GM18498 (cell line): ENCODE data around the gene LCP1.
A peak's percentile ranks its signal among the peaks of the same experiment; 100 is the strongest.

Experiments
- ATAC-seq: cut with Tn5 transposase; IDR thresholded peaks from one replicate; pipeline ENCODE4 v1.9.1; 2021; ENCODE audit warnings: mild to moderate bottlenecking, moderate library complexity; ENCODE audit not compliant: unreplicated experiment

Gene LCP1

DNA sequence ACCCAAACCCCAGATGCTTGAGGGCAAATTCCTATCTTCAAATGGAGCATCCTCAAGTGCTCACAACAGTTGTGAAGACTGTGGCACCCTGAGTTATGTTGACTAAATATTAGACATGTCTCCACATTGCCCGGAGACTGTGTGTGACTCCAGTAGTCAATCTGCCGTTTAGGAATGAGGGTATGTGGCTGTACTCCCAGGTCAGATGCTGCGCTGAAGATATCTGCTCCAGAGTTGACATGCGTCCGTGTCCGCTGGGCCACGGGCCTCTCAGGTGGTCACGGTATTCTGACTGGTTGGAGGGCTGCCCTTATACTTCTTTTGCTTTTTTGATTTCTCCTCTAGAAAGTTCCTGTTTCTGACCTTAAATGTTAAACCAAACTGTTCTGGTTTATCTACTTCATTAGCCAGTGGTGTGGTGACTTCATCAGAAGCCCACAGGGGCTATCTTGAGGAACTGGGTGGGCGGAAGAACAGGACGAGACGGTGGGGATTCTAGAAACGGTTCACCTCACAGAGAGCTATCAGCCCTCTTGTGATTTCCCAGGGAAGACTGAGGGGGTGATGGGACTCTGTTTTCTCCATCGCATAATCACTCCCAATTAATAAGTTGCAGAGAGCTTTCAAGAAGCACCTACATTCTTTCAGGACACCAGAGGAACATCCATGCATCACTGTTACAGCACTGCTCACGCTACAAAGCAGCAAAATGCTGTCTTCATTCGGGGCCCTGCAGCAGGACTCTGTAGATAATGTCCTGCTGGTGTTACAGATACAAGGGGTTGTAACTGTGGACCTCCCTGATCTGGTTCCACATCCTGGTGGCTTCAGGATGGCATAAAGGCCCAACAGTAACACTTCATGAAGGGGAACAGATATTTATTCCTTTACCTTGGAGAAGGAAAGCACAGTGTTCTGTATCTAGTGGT is 1.3 kb upstream of the LCP1 start:
- ATAC-seq: no peak

DNA sequence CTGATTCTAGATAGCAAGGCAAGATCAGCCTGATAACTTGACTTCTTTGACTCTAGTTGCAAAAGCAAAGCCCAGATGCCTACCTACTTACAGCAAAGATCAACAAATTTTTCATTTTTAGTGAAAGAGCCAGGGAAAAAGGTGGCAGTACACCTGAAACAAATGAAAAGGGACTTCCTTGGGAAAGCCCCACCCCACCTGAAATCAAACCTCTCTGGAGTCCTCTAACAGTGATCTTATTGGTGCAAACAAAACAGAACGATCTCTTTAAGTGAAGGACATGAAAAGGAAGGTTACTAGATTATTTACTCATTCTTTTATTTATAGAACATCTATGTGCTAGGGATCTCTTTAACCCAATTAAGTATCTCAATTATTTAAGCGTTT is 507 bp upstream of the LCP1 start:
- peak; percentile 1 for ATAC-seq

DNA sequence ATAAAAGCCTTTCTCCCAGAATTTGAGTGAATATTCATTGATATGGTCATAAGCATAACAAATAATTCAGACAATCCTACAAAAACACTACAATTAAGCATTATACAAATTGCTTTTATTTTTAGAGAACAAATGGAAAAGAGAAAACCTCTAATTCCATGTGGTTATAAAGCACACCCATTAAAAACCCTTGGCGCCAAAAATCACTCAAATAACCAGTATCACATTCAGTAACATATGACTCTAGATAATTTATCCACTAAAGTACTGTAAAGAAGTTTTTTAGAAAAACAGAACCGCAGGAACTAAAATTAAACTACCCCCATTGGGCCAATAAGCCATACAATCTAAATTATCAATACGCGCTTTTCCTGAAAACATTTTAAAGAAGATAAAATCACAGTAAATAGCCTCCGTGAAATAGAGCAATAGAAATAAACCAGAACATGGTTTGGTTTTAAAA is 569 bp downstream of the LCP1 start:
- ATAC-seq: no peak

DNA sequence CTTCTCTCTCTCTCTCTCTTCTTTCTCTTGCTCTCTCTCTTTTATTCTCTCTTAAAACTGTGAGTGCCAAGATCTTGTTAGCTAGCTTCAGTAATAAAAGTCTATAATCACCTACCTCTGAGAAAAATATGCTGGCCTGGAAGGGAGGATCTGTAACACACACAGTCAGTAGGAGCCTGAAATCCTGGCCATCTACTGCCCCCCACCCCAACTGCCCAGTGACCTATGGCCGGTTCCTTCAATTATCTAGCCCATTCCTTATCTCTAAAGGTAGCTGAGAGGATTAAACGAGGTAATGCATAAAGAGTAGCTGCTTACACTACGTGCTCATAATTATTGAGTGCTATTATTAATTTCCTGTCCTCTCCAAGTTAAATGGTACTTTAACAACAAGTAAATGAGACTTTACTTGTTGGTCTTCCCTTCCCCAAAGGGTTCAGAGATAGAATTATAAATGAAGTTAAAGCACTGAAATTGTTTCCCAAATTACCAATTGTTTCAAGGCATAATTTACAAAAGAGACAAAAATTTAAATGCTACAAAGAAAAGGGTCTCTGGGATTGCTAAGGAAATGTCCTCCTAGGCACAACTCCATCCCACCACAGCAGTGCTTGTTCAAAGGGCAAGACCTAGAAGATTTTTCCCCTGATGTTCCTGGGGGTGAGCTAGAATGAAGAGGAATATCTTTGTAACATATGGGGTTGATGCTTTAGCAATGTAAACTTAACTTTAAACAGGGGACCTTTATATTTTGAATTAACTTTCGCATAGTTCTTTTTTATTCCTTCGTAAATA is 1.8 kb downstream of the LCP1 start:
- no peak for ATAC-seq

DNA sequence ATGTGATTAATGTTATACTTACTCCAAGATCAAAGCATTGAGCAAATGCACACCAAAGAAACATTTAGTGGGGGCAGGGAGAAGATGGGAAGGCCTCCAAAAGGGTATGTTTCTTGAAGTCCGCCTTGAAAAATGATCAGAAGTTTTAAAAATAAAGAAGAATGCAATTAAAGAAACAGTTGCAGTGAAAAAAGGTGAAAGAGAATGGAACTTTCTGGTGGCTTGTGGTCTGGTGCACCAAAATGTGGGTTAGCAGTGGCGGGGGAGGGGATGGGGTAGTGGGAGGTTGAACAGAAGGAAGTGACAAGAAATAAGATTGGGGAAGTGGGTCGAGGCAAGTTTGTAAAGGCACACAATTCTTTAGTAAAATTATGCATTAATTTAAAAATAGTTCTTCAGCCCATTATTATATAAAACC is 2.5 kb downstream of the LCP1 start:
- no peak for ATAC-seq

DNA sequence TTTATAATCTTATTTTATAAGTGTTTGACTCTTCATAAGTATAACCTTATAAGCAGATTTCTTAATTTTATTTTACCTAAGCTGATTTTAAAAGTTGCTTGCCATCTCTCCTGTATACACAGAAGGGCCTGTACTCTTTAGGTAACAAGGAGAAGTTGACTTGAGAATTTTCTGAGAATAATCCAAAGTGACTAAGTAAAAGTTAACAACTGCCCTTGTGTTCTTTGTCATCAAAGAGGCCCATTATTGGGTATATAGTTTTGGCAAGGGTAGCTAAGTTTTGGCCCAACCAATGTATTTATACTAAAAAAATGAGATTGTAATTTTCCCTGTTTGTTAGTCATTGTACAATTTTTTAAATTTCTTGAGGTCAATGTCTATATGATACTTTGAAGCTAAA is 3.2 kb downstream of the LCP1 start:
- no peak for ATAC-seq

DNA sequence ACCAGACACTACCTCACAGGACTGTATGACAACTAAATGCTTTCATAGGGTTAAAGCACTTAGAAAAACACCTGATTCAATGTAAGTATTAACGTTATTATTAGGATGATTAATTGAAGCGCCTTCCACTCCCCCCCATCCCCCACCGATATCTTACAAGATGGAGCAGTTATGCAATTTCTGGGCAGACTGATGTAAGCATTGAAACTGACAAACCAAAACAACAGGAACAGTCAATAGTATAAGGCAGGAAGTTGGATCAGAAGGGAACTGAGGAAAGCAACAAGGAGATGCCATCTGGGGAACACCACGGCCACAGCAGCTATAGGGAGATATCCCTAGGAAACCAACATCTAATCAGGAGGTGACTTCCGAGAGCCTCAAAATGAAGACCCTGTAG is 3.8 kb downstream of the LCP1 start:
- no peak for ATAC-seq

DNA sequence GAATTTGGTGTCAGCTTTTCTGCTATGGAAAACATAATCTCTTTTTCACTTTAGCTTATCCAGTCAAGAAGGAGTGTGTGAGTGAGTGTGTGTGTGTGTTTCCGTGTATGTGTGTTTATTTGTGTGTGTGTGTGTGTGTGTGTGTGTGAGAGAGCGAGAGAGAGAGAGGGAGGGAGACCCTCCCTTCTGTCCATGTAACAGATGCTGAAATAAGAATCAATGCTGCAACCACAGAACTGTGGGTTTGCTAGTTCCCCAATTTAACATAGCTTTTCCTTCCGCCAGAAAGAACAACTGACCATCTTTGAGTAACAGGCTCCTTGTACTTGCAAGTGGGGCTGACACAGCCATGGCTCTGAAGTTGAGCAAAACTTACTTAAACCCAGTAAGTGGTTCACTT is 5.2 kb downstream of the LCP1 start:
- ATAC-seq: peak; percentile 48

DNA sequence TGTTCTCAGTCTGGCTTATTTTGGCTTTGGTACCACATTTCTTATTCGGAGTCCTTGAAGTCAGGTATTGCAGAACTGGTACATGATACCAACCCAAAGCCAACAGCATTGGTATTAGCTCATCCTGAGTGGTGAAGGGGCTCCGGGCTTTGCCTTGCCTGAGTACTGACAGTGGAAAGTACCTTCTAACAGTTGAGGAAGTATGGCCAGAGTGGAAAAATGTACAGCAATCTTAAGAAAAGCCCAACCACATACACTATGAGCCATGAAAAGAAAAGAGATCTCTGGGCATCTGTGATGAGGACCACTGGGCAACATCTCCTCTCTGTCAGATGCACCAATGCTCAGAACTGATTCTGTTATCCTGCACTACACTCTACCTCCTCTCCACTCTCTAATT is 8.3 kb downstream of the LCP1 start:
- ATAC-seq: peak; percentile 39

DNA sequence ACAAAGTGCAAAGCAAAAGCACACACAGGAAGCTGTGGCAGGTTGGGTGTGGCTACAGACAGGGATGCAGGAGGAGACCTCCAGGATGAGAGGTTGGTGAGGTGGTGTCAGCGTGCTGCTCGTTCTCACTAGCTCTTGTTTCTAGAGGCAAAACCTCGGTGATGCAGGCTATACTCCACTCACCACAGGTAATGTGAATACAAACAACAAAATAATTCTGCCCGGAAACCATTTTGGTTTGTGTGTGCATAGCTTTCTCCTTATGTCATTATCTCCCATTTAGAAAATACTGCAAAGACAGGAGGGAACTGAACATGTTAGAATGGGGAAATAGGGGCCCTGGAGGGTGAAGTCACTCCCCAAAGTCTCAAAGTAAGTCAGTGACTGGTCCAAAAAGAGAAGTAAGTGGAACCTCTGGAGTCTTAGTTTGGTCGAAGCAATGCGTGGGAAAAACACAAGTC is 9.4 kb downstream of the LCP1 start:
- no peak for ATAC-seq

DNA sequence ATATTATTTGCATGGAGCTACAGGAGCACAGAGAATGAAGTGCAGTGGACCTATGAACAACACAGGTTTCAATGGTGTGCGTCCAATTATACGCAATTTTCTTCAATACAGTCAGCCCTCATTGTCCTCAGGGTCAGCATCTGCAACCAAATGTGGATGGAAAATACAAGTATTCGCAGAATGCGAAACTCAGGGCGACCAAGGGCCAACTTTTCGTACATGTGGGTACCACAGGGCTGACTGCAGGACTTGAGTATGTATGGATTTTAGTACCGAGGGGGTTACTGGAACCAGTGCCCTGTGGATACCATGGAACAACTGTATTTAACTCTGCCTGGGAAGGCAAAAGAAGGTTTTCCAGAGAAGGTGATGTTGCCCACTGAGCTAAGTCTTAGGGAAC is 10.2 kb downstream of the LCP1 start:
- ATAC-seq: no peak

DNA sequence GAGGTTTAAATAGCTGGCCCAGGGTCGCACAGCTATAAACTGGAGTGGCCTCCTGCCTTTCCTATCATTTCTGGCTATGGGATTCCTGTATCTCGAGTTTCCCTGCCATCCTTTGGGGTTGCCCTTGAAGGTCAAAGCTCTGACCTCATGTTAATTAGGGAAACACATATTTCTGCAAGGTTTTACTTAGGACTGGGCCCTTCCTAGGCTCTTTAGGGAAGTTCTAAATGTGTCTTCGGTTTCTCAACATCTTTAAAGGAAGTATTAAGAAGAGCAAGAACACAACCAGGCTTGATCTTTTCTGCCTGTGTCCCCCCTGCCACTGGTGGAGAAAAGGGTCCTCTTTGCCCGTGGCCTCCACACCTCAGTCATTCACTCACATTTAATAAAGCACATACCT is 10.8 kb downstream of the LCP1 start:
- ATAC-seq: no peak

DNA sequence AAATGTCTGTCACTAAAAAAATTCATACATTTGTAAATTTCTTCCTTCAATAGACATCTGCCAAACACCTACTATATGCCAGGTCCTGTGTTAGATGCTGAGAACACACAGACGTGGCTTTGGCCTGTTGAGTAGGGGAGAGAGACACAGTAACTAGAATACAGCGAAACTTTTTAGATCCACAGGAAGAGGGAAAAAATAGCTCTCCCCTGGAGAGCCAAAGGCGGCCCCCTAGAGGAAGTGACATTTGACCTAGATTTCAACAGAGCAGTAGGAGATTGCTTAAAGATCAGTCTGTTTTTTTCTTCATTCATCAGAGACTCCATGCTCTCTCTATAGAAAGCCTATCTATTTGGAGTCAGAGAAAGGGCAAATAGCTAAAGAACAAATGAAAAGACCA is 11.3 kb downstream of the LCP1 start:
- no peak for ATAC-seq

DNA sequence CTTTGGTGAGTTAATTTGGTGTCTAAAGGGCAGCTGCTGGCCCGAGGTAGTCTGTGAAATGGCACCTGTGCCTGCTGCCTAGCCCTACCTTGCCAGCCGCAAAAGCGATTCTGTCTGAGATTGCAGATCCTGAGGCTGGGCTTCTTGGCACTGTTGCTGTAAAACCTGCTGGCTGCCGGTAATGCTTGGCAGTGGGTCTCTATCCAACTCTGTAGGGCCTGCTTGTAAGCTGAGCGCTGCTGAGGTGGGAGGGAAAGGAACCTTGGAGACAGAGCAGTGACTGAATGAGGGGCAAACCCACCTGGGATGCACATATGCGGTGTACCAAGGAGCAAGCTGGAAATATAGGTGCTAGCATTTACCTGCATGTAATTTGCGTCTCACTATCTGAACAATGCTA is 11.7 kb downstream of the LCP1 start:
- no peak for ATAC-seq

DNA sequence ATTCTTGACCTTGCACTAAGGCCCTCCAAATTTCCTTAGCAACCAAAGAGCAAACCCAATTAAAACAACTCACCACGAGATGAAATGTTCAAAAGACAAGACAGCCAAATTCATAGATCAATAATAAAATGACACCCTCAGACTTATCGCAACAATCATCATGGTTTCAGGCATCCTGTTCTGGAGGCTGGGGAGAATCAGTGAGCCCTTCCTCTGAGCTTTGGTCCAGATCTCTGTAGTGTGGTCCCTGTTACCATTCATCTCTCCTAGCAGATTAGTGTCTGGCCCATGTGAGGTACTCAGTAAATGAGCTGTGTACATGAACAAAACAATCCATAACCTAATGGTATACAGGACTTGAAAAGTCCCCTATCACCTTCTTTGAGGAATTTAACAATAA is 12.2 kb downstream of the LCP1 start:
- ATAC-seq: no peak

DNA sequence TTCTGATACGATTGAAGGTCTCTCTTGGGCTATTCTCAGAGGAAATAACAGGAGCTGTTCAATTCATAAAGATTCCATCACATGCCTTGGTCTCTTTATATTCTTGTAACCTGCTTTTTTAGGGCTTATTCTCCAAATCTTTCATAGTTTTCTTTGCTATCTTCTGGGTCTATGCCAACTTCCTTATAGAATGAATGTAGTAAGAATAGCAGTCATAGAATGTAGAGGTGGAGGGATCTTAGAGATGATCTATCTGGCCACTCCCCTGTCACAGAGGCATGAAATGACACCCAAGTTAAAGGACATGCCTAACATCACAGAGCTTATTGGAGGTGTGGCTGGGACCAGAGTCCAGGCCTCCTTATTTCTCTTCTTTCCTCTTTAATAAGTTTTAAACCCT is 13.2 kb downstream of the LCP1 start:
- no peak for ATAC-seq

DNA sequence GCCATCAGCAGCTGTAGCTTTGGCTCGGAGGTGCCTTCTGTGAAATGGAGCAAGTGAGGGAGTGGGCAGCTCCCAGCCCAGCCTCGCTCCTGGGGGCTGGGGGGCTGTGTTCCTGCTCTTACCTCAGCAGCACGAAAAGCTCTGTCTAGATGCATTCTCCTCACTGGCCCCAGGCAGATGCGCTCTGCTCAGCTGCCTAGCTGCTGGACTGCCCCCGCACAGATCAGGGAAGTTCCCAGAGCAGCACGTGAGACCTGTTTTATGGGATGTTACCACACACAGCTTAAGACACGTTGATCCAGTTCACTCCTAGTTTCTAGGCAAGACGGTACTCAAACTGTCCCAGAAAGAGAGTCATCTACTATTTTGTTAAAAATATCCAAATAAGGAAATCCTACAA is 13.6 kb downstream of the LCP1 start:
- ATAC-seq: peak; percentile 30

DNA sequence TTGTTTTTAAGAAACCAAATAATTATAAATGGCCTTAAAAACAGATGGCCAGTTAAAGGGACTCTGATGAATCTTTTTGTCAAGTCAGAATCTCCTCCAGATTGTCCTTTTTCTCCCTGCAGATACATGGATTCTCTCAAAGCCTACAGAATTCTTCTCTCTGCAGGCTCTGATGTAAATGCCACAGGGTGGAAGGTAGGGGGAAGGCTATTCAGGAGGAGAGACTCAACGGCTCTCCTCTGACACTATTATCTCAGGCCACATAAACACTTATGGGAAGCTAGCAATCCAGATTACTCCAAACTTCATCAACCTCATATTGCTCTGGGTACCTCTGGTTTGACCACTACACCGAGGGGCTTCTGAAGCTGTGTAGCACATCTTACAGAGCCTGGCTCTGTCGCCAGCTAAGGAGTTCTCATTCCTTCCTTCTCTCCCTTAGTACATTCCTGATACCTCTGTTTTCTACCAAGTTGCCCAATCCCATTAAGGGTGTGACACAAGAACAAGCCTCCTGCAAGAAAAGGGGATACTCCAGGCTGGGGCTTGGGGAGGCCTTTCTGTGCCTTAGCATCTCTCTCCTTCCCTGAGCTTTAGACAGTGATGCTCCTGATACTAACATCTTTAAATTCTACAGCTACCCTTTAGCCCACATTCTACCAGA is 14.9 kb downstream of the LCP1 start:
- no peak for ATAC-seq

DNA sequence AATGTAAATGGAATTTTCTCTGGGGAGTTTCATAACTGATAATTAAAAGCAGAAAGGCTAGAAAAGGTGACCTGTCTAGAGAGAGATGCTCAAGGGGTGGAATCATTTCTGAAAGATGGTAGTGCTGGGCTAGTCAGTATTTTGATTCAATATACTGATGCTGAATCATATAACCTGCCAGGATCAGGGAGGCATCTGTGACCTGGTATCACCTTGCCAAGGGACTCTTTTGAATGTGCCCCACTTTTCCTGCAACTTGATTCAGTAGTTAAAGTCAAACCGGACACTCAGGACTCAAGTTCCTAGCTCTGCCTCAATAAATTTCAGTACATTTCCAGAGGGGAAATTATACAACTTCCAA is 15.8 kb downstream of the LCP1 start:
- ATAC-seq: no peak

DNA sequence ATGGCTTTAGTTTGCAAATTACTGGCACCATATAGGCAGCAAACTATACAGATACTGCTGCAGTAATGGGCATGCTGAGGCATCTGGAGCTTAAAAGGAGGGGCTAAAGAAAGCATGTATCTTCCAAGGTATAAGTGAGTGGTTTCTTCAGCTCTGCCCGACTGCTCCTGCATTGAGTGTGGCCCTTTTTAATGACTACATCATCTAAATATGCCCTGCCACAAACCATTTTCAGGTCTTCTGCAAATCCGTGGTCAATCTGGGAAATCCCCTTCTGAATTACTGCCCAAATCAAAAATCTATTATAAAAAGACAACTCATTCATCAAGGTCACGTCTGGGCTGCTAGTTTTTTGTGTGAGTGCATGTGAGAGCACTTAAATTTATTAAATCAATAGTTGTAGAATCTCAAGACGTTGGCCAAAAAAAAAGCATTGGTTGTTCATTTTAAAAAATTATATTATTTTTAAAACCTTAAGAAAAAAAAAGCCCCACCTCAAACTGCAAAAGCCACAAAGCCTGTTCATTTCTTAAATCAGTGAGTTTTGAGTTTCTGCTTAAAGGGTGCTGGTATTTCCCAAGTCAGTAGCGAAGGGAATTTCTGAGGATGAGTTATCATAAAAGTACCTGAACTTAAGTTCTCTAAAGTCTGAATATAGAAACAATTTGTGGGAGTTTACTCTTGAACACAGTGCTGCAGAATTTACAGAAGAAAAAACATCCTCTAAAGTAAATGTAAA is 16.3 kb downstream of the LCP1 start:
- ATAC-seq: peak; percentile 65

DNA sequence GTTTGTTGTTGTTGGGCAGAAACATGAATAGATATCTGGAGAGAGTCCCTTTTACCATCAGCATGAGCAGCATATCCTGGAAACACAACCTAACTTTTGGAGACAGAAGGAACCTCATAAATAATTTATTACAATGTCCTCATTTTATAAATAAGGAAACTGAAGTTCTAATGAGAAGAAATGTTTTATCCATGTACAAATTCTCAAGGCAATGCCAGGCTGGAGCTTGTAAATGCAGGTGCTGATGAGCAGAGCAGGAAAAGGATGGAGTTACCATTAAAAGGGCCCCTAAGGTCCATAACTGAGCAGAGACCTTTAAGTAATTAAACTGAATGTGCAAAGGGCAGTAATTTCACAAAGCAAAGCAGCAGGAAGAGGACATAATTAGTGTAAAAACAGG is 17.3 kb downstream of the LCP1 start:
- no peak for ATAC-seq
